GM19467 (cell line): ENCODE results near the gene FRRS1.
"Not testable (repeated sequence)": the region's sequence is repeated elsewhere in the genome, so short reads cannot be mapped to it uniquely, and the experiment has no call there.

Experiments used
- ATAC-seq: cut with Tn5 transposase; IDR thresholded peaks from one replicate; pipeline ENCODE4 v1.9.1; 2021; ENCODE audit warnings: mild to moderate bottlenecking, moderate library complexity; ENCODE audit not compliant: unreplicated experiment

FRRS1 gene, protein sequence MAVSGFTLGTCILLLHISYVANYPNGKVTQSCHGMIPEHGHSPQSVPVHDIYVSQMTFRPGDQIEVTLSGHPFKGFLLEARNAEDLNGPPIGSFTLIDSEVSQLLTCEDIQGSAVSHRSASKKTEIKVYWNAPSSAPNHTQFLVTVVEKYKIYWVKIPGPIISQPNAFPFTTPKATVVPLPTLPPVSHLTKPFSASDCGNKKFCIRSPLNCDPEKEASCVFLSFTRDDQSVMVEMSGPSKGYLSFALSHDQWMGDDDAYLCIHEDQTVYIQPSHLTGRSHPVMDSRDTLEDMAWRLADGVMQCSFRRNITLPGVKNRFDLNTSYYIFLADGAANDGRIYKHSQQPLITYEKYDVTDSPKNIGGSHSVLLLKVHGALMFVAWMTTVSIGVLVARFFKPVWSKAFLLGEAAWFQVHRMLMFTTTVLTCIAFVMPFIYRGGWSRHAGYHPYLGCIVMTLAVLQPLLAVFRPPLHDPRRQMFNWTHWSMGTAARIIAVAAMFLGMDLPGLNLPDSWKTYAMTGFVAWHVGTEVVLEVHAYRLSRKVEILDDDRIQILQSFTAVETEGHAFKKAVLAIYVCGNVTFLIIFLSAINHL

DNA sequence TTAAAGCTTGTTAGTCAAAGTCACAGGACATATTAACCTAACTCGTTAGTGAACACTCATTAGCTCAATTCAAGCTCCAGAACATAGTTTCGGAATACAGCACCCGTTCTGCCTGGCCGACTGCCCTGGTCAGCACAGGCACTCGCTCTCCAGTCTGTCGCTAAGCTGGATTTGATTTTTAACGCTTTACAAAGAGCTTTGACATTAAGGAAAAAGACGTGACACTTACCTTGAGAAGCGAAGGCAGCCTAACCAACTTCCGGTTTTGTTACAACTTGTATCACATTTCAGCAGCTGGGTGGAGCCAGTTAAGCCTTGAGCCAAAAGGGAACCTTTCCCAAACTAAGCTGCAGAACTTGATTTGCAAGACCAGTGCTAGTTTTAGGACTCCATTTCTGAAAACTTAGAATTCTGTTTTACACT lies at the start of gene FRRS1:
Gene FRRS1, minus strand, starts transcription at position 258 of the 423 bp plus-strand sequence. CDS start 17,867 bp downstream, outside the sequence.
- peak; percentile 87 for ATAC-seq

- ATAC-seq, result no peak
Observed at GRCh38 chr1:99814373-99814900, 48.0 kb upstream of the FRRS1 start.

DNA sequence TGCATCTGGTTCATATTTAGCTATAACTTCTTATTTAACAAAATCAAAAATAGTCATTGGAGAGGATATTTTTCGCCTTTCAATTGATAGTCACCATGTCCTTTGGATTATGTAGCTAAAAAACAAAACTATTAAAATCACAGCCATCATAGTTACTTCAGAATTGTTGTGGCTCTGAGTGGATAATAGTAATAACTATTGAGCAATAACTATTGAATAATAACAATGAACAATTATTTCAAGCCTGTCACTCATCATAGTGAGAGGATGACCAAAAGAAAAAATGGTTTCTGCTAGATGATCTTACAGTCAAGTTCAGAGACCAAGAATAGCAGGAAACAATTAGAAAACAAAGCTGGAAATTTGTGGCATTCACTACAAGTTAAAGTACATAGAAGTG lies 45.3 kb upstream of the FRRS1 start:
- ATAC-seq, result no peak

- ATAC-seq, result no peak
Observed at GRCh38 chr1:99811075-99811474, 44.6 kb upstream of the FRRS1 start.

DNA sequence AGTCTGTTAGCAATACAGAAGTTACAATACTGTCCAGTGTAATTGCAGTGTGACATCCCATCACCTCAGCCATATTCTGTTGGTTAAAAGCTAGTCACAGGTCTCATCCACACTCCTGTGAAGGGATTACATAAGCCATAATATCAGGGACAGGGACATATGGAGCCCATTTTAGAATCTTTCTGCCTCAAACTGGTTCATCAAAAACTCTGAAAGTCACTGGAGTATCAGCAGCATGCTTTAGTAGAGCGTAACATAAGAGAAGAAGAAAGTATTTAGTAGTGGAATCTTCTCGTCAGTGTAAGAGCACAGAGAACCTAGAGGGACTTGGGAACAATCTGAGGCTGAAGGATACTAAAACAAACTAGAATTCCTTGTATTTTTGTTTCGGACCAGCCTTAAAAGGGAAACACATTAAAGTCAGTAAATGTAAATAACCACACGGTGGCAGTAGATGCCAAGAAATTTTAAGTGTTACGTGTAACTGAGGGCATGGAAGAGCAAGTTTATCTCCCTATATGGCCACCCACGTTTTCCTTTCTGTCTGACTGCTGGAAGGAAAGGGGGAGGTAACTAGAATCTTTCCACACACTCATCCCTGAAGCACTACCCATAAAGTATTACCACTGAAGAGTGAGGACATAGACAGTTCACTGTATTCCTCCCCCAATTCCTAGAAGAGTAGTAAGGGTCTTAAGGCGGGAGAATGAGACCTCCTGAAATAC lies 42.1 kb upstream of the FRRS1 start:
- peak; percentile 70 for ATAC-seq

DNA sequence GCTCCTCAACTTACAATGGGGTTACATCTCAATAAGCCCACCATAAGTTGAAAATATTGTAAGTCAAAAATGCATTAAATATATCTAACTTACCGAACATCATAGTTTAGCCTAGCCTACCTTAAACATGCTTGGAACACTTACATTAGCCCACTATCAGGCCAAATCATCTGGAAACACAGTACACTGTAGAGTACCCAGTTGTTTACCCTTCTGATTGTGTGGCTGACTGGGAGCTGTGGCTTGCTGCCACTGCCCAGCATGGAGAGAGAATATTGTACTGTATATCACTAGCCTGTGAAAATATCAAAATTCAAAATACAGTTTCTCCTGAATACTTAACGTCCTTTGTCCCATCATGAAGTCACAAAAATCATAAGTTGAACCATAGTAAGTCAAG lies 40.4 kb upstream of the FRRS1 start:
- ATAC-seq, result no peak

DNA sequence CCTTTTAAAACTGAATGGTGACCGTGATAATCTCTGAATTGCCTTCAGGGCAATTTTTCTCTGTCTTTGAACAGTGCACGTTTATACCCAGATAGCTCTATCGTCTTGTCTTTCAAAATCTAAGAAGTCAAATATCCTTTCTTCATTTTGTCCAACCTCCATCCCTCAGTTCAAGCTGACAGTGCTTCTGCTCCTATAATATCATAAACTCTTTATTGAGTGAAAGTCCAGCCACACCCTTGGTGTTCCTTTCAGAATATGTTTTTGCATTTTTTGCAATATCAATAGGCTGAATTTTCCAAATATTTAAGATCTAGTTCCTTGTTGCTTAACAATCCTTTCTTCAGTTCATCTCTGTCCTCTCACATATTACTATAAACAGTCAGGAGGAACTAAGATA lies 35.1 kb upstream of the FRRS1 start:
- ATAC-seq, result no peak

DNA sequence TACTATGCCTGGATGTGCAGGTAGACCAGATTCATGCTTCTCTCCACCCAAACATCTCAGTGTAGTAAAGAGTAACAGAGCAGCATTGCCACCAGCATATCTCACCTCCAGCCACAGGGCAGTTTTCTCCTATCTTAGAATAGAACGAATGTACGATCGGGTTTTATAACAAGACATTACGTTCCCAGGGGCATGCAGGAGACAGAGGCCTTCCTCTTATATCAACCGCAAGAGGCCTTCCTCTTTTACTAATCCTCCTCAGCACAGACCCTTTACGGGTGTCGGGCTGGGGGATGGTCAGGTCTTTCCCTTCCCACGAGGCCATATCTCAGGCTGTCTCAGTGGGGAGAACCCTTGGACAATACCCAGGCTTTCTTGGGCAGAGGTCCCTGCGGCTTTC lies 27.4 kb upstream of the FRRS1 start:
- ATAC-seq, result not testable (repeated sequence)

DNA sequence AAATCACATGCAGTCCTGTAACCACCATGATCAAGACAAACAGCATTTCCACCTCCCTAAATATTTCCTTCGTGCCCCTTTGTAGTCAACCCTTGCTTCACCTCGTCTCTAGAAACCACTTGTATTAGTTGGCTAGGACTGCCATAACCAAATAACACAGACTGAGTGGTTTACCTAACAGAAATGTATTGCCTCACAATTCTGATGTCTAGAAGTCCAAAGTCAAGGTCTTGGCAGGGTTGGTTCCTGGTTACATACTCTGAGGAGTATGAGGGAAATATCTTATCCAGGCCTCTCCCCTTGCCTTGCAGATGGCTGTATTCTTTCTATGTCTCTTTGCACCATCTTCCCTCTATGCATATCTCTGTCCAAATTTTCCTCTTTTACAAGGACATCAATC lies 23.3 kb upstream of the FRRS1 start:
- no peak for ATAC-seq

GRCh38 chr1:99788896-99789295 lies 22.5 kb upstream of the FRRS1 start:
- no peak for ATAC-seq

GRCh38 chr1:99786751-99787501 lies 20.5 kb upstream of the FRRS1 start:
- ATAC-seq, result peak; percentile 69

DNA sequence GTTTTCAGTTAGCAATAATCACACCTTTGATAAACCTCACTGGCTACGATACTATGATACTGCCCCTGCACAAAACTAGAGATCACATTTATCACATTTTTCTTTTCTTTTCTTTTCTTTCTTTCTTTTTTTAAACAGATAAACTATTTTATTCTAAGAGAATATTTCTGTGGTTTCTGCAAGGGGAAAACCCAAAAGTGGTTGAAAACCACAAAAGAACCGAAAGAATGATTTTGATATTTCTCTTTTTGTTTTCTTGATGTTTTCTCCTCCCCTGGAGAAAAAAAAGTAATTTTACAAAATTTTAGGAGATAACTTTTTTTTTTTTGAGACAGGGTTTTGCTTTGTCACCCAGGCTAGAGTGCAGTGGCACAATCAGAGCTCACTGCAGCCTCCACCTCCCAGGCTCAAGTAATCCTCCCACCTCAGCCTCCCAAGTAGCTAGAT lies 18.4 kb upstream of the FRRS1 start:
- no peak for ATAC-seq

DNA sequence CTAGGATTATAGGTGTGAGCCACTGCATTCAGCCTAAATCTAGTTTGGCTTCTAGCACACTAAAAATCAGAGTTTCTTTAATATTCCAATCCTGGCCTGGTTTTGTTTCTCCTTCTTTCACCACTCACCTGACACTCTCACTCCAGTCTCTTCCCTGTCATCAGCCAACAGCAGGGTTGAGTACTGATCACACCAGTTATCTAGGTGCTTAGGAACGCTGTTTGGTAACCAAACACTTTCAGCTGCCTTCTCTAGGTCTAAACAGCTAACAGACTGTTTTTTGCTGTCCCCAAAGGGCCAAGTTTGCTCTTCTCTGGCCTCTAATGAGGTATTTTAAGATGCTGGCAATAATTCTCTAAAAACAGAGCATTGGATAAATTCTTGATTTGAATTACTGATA lies 17.7 kb upstream of the FRRS1 start:
- no peak for ATAC-seq

GRCh38 chr1:99782920-99783319 lies 16.5 kb upstream of the FRRS1 start:
- no peak for ATAC-seq

- no peak for ATAC-seq
Observed at GRCh38 chr1:99782397-99782796, 16.0 kb upstream of the FRRS1 start.

GRCh38 chr1:99781798-99782197 lies 15.4 kb upstream of the FRRS1 start:
- no peak for ATAC-seq

DNA sequence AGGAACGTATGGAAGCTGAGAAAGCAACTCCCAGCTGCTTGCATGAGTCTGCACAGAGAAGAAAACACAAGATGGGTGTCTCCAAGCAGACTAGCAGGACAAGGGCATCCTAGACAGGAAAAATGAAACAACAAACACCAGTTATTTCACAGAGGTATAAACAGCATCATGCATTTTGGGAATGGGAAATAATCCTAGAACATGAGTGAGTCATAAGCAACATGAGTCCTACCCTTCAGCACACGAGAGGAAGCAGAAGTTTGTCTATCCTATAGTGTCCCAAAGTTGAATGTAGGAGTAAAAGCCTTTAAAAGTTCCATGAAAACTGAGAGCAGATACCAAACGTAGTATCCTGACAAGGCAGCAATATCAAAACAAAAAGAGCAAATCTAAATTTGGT lies 11.3 kb upstream of the FRRS1 start:
- no peak for ATAC-seq

GRCh38 chr1:99776120-99776519 lies 9.7 kb upstream of the FRRS1 start:
- no peak for ATAC-seq

DNA sequence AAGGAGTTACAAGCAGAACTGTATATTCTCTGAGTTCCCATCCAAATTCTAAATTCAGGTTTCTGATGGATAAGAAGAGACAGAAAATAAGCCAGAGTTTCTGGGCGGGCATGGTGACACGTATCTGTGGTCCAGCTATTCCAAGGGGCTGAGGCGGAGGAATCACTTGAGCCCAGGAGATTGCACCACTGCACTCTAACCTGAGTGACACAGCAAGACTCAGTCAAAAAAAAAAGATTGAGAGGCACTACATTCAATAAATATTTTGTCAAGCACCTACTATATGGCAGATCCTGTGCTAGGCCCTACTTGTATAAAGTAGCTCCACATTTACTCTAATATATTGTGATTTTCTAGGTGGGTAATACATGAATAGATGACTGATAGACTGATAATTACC lies 6.4 kb upstream of the FRRS1 start:
- ATAC-seq, result no peak

DNA sequence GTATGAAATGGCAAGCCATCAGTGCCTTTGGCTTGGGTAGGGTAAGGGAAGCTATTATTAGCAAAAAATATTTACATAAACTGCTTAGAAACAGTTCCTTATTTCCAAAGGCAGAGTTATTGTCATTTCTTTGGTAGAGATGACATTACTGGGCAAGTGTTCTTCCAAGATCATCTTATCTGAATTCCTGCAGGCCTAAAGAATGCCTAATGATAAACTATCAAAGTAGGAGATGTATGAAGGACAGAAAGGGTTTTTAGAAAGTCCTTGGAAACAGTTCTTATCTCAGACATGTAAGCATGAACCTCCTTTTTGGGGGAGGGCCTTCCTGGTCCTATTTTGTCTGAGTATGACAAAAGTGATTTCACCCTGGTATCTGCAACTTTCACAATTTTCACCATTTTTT lies 5.1 kb upstream of the FRRS1 start:
- ATAC-seq, result no peak
